HCT116 (cell line): ENCODE results near the gene HUS1B.

Source experiments
- ATF3 ChIP-seq: IDR thresholded peaks from 2 replicates; pipeline ENCODE4 v1.6.1; 2012
- CBX3 ChIP-seq: IDR thresholded peaks from 2 replicates; pipeline ENCODE4 v1.6.1; 2012; ENCODE audit warnings: low read depth
- CEBPB ChIP-seq: IDR thresholded peaks from 2 replicates; pipeline ENCODE4 v1.6.1; 2012; ENCODE audit warnings: low read depth
- CTCF ChIP-seq, 3 experiments: fragments of 200-600 bp in 1 of 3; sonication (generic) in 1 of 3; IDR thresholded peaks in 2 of 3; conservative IDR thresholded peaks in 1 of 3; 2 replicates each; pipeline ENCODE4 v1.5.1; 2012 to 2017; ENCODE audit warnings: low read depth in 2 of 3, low read length in 2 of 3, antibody characterized with exemption in 1 of 3, borderline replicate concordance in 1 of 3, control low read depth in 1 of 3, mild to moderate bottlenecking in 1 of 3, mixed read lengths in 1 of 3, mixed run types in 1 of 3, moderate library complexity in 1 of 3; ENCODE audit not compliant: insufficient read depth in 1 of 3
- EZH2 ChIP-seq: fragments of 200-600 bp; sonication (generic); IDR thresholded peaks from 2 replicates; pipeline ENCODE4 v1.6.1; 2017; ENCODE audit warnings: antibody characterized with exemption, mixed run types
- EZH2phosphoT487 ChIP-seq: fragments of 200-600 bp; IDR thresholded peaks from 2 replicates; pipeline ENCODE4 v1.6.1; 2018; ENCODE audit warnings: antibody characterized with exemption, borderline replicate concordance
- MAX ChIP-seq: IDR thresholded peaks from 2 replicates; pipeline ENCODE4 v1.6.1; 2012
- POLR2A ChIP-seq: IDR thresholded peaks from 2 replicates; pipeline ENCODE4 v1.7.0; 2011; ENCODE audit warnings: borderline replicate concordance; ENCODE audit not compliant: insufficient read depth, insufficient read length; ENCODE audit errors: extremely low read depth
- POLR2AphosphoS5 ChIP-seq: IDR thresholded peaks from 2 replicates; pipeline ENCODE4 v1.6.1; 2011; ENCODE audit warnings: mild to moderate bottlenecking, low read depth, low read length, moderate library complexity
- SIN3A ChIP-seq: IDR thresholded peaks from 2 replicates; pipeline ENCODE4 v1.6.1; 2012; ENCODE audit warnings: low read depth
- SRF ChIP-seq: IDR thresholded peaks from 2 replicates; pipeline ENCODE4 v1.6.1; 2012; ENCODE audit warnings: low read depth
- ZFX ChIP-seq: fragments of 450-650 bp; IDR thresholded peaks from 2 replicates; pipeline ENCODE4 v1.6.1; 2017
- TF ChIP-seq, protein P1 (sequence below): IDR thresholded peaks from 2 replicates; pipeline ENCODE4 v1.6.1; 2012; ENCODE audit warnings: low read depth
- TF ChIP-seq, protein P2 (sequence below): IDR thresholded peaks from 2 replicates; pipeline ENCODE4 v1.6.1; 2011; ENCODE audit warnings: mild to moderate bottlenecking, low read length, moderate library complexity; ENCODE audit not compliant: insufficient replicate concordance; ENCODE audit errors: extremely low read depth

DNA sequence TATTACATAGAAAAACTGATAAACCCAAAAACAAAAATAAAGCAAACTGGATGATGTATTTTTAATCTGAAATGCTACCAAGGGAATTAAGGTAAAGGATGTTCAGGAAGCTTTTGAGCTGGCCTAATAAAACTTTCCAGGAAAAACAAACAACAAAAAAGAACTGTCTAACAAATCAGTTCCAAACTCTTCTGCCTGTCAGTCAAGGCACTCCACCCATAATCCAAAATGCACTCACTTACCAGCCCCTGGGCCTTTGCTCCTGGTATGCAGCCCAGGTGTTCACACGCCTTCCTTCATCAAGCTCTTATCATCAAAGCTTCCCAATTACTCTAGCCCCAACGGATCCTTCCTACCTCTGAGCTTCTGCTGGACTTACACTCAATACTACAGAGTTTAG, 32.3 kb upstream of the HUS1B start:
- no peak for TF ChIP-seq EZH2
- TF ChIP-seq CEBPB: no peak
- TF ChIP-seq SRF: no peak
- no peak for TF ChIP-seq POLR2AphosphoS5
- no peak for TF ChIP-seq CTCF (IDR thresholded peaks at IDR 0.05 in 2 of 3, conservative IDR thresholded peaks at IDR 0.05 in 1 of 3; ENCODE audit: borderline replicate concordance in 1 of 3, insufficient read depth in 1 of 3, low read depth in 2 of 3, low read length in 2 of 3)
- no peak for TF ChIP-seq ZFX
- no peak for TF ChIP-seq MAX
- no peak for TF ChIP-seq SIN3A
- TF ChIP-seq EZH2phosphoT487: no peak
- TF ChIP-seq, protein P1, sequence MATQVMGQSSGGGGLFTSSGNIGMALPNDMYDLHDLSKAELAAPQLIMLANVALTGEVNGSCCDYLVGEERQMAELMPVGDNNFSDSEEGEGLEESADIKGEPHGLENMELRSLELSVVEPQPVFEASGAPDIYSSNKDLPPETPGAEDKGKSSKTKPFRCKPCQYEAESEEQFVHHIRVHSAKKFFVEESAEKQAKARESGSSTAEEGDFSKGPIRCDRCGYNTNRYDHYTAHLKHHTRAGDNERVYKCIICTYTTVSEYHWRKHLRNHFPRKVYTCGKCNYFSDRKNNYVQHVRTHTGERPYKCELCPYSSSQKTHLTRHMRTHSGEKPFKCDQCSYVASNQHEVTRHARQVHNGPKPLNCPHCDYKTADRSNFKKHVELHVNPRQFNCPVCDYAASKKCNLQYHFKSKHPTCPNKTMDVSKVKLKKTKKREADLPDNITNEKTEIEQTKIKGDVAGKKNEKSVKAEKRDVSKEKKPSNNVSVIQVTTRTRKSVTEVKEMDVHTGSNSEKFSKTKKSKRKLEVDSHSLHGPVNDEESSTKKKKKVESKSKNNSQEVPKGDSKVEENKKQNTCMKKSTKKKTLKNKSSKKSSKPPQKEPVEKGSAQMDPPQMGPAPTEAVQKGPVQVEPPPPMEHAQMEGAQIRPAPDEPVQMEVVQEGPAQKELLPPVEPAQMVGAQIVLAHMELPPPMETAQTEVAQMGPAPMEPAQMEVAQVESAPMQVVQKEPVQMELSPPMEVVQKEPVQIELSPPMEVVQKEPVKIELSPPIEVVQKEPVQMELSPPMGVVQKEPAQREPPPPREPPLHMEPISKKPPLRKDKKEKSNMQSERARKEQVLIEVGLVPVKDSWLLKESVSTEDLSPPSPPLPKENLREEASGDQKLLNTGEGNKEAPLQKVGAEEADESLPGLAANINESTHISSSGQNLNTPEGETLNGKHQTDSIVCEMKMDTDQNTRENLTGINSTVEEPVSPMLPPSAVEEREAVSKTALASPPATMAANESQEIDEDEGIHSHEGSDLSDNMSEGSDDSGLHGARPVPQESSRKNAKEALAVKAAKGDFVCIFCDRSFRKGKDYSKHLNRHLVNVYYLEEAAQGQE: no peak
- no peak for TF ChIP-seq POLR2A
- no peak for TF ChIP-seq CBX3
- TF ChIP-seq, protein P2, sequence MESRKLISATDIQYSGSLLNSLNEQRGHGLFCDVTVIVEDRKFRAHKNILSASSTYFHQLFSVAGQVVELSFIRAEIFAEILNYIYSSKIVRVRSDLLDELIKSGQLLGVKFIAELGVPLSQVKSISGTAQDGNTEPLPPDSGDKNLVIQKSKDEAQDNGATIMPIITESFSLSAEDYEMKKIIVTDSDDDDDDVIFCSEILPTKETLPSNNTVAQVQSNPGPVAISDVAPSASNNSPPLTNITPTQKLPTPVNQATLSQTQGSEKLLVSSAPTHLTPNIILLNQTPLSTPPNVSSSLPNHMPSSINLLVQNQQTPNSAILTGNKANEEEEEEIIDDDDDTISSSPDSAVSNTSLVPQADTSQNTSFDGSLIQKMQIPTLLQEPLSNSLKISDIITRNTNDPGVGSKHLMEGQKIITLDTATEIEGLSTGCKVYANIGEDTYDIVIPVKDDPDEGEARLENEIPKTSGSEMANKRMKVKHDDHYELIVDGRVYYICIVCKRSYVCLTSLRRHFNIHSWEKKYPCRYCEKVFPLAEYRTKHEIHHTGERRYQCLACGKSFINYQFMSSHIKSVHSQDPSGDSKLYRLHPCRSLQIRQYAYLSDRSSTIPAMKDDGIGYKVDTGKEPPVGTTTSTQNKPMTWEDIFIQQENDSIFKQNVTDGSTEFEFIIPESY: no peak
- no peak for TF ChIP-seq ATF3
